Thoracic aorta (tissue), 2 donors: ENCODE data around the gene NOD2. TPM values are rescaled to one million over a fixed set of nuclear protein-coding genes. Genes with fewer than 3 reads are reported as not detected.

Experiments used
- ATAC-seq: fragments of 150-250 bp; one replicate; pipeline ENCODE4 v1.8.0; 2017; ENCODE audit warnings: low read depth; ENCODE audit not compliant: insufficient number of reproducible peaks, low FRiP score
- DNase-seq: peaks from one replicate; pipeline ENCODE4 v3.0.0-alpha.2; 2020; ENCODE audit warnings: low spot score
- H3K27ac ChIP-seq, 2 donors: fragments of 200-600 bp; sonication (generic); 1 replicate in 1 of 2; 2 replicates in 1 of 2; pipeline ENCODE4 v1.5.1; 2016; ENCODE audit warnings: mild to moderate bottlenecking in 2 of 2, moderate library complexity in 2 of 2
- H3K27me3 ChIP-seq: fragments of 200-600 bp; sonication (generic); replicated peaks from 2 replicates; pipeline ENCODE4 v1.6.0; 2016; ENCODE audit warnings: mild to moderate bottlenecking; ENCODE audit not compliant: insufficient read depth
- H3K36me3 ChIP-seq: fragments of 200-600 bp; sonication (generic); one replicate; pipeline ENCODE4 v1.5.1; 2016
- H3K4me1 ChIP-seq, 2 donors: fragments of 200-600 bp; sonication (generic); 1 replicate in 1 of 2; 2 replicates in 1 of 2; pipeline versions ENCODE4 v1.5.1 to v1.6.0; 2016; ENCODE audit warnings: low read depth in 2 of 2, mild to moderate bottlenecking in 1 of 2; ENCODE audit not compliant: control insufficient read depth in 1 of 2
- H3K4me3 ChIP-seq: fragments of 200-600 bp; sonication (generic); 2 replicates; pipeline ENCODE4 v1.5.1; 2016; ENCODE audit warnings: mild to moderate bottlenecking
- H3K9me3 ChIP-seq: fragments of 200-600 bp; sonication (generic); 2 replicates; pipeline ENCODE4 v1.5.1; 2016
- CTCF ChIP-seq: fragments of 200-600 bp; sonication (generic); IDR thresholded peaks from one replicate; pipeline ENCODE4 v1.5.1; 2019; ENCODE audit warnings: antibody characterized with exemption
- total RNA-seq, 2 donors: library from RNA; depleted of rRNA; stranded (reverse); fragments of >200 nt; gene quantifications; one replicate each; pipeline versions ENCODE4 v1.1.0 to v1.2.3, GENCODE V29; 2016

The NOD2 gene
- total RNA-seq, 2 donors from 2014 or later: 7.4 to 10.9 TPM

- Histone ChIP-seq H3K27ac (no peak overlapping the region), H3K9me3 (no peaks in the 10 kb centered on the region), H3K36me3 (peaks cover 20% of the 10 kb centered on the region), H3K4me1 (no peaks in the 10 kb centered on the region), H3K4me3 (no peak overlapping the region), H3K27me3 (no peaks in the 10 kb centered on the region)
- DNase-seq (no peak), ATAC-seq (no peak)
- TF ChIP-seq CTCF: no peak
Measured at GRCh38 chr16:50781043-50781442, 87.6 kb downstream of the NOD2 start.

GRCh38 chr16:50781518-50781917 lies 88.1 kb downstream of the NOD2 start:
- H3K36me3 ChIP-seq: peaks cover 20% of the 10 kb centered on the region
- no peak overlapping the region for H3K4me3 ChIP-seq
- no peak for TF ChIP-seq CTCF
- H3K27me3 ChIP-seq: no peaks in the 10 kb centered on the region
- H3K4me1 ChIP-seq: no peaks in the 10 kb centered on the region
- no peak for DNase-seq
- H3K27ac ChIP-seq: no peak overlapping the region
- no peaks in the 10 kb centered on the region for H3K9me3 ChIP-seq
- no peak for ATAC-seq

Other genes starting within 250 kb of the NOD2 start
- 10 to 100 TPM; 30.2 to 41.7 TPM for gene NKD1, start 145.2 kb upstream of the NOD2 start, total RNA-seq
- gene SNX20, start 12.3 kb upstream of the NOD2 start, total RNA-seq: 1 to 10 TPM; 3.3 to 4.6 TPM
- gene CYLD, start 48.5 kb downstream of the NOD2 start, total RNA-seq: 10 to 100 TPM; 53.9 to 91.9 TPM